Endothelial cell of umbilical vein (primary cell): ENCODE measurements around the gene ALDH2. TPM values are rescaled to one million over a fixed set of nuclear protein-coding genes. Genes with fewer than 3 reads are reported as not detected.

Experiments used
- BruUV-seq: library from RNA; stranded (reverse); fragments of 400-500 nt; replicated peaks from 2 replicates; lab custom pipeline; 2021; lab: Mats Ljungman, UMichigan
- CTCF ChIA-PET: fragments of 300-600, 350-600 bp; sonication (Branson Sonifier 250); formaldehyde crosslinking; loops from one replicate; lab custom pipeline; 2021; ENCODE audit warnings: antibody characterized with exemption, inconsistent platforms; lab: Charles Lee
- POLR2A ChIA-PET: fragments of 300-600, 350-600 bp; sonication (Branson Sonifier 250); formaldehyde crosslinking; loops from one replicate; lab custom pipeline; 2021; ENCODE audit warnings: antibody characterized with exemption, inconsistent platforms; lab: Charles Lee
- DNase-seq: peaks from one replicate; pipeline ENCODE4 v3.0.0-alpha.2; 2011; ENCODE audit warnings: low read depth, low spot score
- FAIRE-seq: peaks from 2 replicates; lab custom pipeline; 2011; peaks lifted over from hg19 to GRCh38; lab: Jason Lieb, UNC
- H2AFZ ChIP-seq: 2 replicates; pipeline ENCODE4 v1.6.0; 2012; ENCODE audit warnings: low read depth, low read length, control low read depth, inconsistent platforms
- H3K27ac ChIP-seq: 2 replicates; pipeline ENCODE4 v1.5.1; 2011; ENCODE audit warnings: low read depth, mild to moderate bottlenecking, control low read depth, low read length, moderate library complexity; ENCODE audit not compliant: insufficient read depth
- H3K27me3 ChIP-seq, 2 experiments: 2 replicates each; pipeline versions ENCODE4 v1.6.0 to v1.6.1; 2011; ENCODE audit warnings: low read length in 2 of 2, mixed read lengths in 1 of 2; ENCODE audit not compliant: control insufficient read depth in 2 of 2, insufficient read depth in 2 of 2
- H3K36me3 ChIP-seq, 2 experiments: 2 replicates in 1 of 2; 3 replicates in 1 of 2; pipeline ENCODE4 v1.5.1; 2011; ENCODE audit warnings: low read length in 2 of 2, mild to moderate bottlenecking in 1 of 2, moderate library complexity in 1 of 2; ENCODE audit not compliant: control insufficient read depth in 2 of 2, insufficient read depth in 2 of 2; ENCODE audit errors: extremely low read depth in 1 of 2
- H3K4me1 ChIP-seq: 3 replicates; pipeline ENCODE4 v1.5.1; 2011; ENCODE audit warnings: mild to moderate bottlenecking, low read length; ENCODE audit not compliant: control insufficient read depth, insufficient read depth; ENCODE audit errors: extremely low read depth
- H3K4me2 ChIP-seq: 2 replicates; pipeline ENCODE4 v1.6.1; 2011; ENCODE audit warnings: low read length, control low read depth, mixed read lengths; ENCODE audit not compliant: insufficient read depth
- H3K4me3 ChIP-seq, 3 experiments: fragments of 200-600 bp in 1 of 3; sonication (generic), shearing (Covaris generic) in 1 of 3; replicated peaks in 1 of 3; 2 replicates each; pipeline ENCODE4 v1.5.1; 2011 to 2016; ENCODE audit warnings: control low read depth in 3 of 3, low read length in 3 of 3, mild to moderate bottlenecking in 2 of 3, inconsistent platforms in 1 of 3, low read depth in 1 of 3, moderate library complexity in 1 of 3; ENCODE audit not compliant: insufficient read depth in 1 of 3
- H3K79me2 ChIP-seq: 2 replicates; pipeline ENCODE4 v1.6.0; 2012; ENCODE audit warnings: low read length, inconsistent platforms; ENCODE audit not compliant: control insufficient read depth, insufficient read depth
- H3K9ac ChIP-seq: replicated peaks from 2 replicates; pipeline ENCODE3; 2011; ENCODE audit warnings: low read length, control low read depth; ENCODE audit not compliant: insufficient read depth; ENCODE audit errors: extremely low read depth
- H3K9me1 ChIP-seq: replicated peaks from 3 replicates; pipeline ENCODE4 v1.6.0; 2011; ENCODE audit warnings: mild to moderate bottlenecking, low read length; ENCODE audit not compliant: control insufficient read depth, insufficient read depth; ENCODE audit errors: extremely low read depth
- H3K9me3 ChIP-seq: replicated peaks from 2 replicates; pipeline ENCODE4 v1.5.1; 2012; ENCODE audit warnings: low read length, inconsistent platforms; ENCODE audit not compliant: control insufficient read depth, insufficient read depth
- H4K20me1 ChIP-seq: replicated peaks from 2 replicates; pipeline ENCODE3; 2011; ENCODE audit warnings: mild to moderate bottlenecking, low read length; ENCODE audit not compliant: control insufficient read depth, insufficient read depth; ENCODE audit errors: extremely low read depth
- CTCF ChIP-seq, 2 donors: IDR thresholded peaks; 1 replicate in 1 of 2; 2 replicates in 1 of 2; pipeline ENCODE4 v1.5.1; 2011; ENCODE audit warnings: low read length in 2 of 2, mild to moderate bottlenecking in 2 of 2, moderate library complexity in 2 of 2, control low read depth in 1 of 2, inconsistent platforms in 1 of 2, low read depth in 1 of 2; ENCODE audit not compliant: insufficient read depth in 1 of 2; ENCODE audit errors: extremely low read depth in 1 of 2
- EZH2 ChIP-seq: IDR thresholded peaks from 2 replicates; pipeline ENCODE4 v1.6.1; 2012; ENCODE audit warnings: borderline replicate concordance, low read depth, mild to moderate bottlenecking, moderate library complexity, low read length, inconsistent platforms; ENCODE audit not compliant: severe bottlenecking
- FOS ChIP-seq: IDR thresholded peaks from 2 replicates; pipeline ENCODE4 v1.6.1; 2011; ENCODE audit warnings: mild to moderate bottlenecking, low read length, moderate library complexity, borderline replicate concordance; ENCODE audit not compliant: insufficient read depth
- GATA2 ChIP-seq: IDR thresholded peaks from 2 replicates; pipeline ENCODE4 v1.7.0; 2011; ENCODE audit warnings: low read depth, mild to moderate bottlenecking, moderate library complexity, mixed read lengths, low read length; ENCODE audit not compliant: insufficient read length, insufficient read depth
- JUN ChIP-seq: IDR thresholded peaks from 2 replicates; pipeline ENCODE4 v1.6.1; 2011; ENCODE audit warnings: borderline replicate concordance, low read depth; ENCODE audit not compliant: insufficient read length, insufficient read depth
- MAX ChIP-seq: IDR thresholded peaks from 2 replicates; pipeline ENCODE4 v1.6.1; 2011; ENCODE audit not compliant: insufficient read depth, insufficient read length
- MYC ChIP-seq: IDR thresholded peaks from one replicate; pipeline ENCODE4 v1.6.1; 2011; ENCODE audit warnings: mild to moderate bottlenecking, low read depth, low read length
- POLR2A ChIP-seq: IDR thresholded peaks from 2 replicates; pipeline ENCODE4 v1.6.1; 2012; ENCODE audit warnings: low read depth, mild to moderate bottlenecking, control low read depth, low read length
- POLR2AphosphoS5 ChIP-seq: IDR thresholded peaks from 2 replicates; pipeline ENCODE4 v1.6.1; 2012; ENCODE audit warnings: low read depth, mild to moderate bottlenecking, control low read depth, low read length, moderate library complexity; ENCODE audit not compliant: insufficient read depth
- dilution Hi-C: fragments of 300-500 bp; cut with MboI; formaldehyde crosslinking; loops from one replicate; pipeline ENCODE4 v1.15.0; 2019; ENCODE audit warnings: low sequenced_read_pairs; ENCODE audit not compliant: extremely low pct_ligation_motif_present
- intact Hi-C: fragments of 100-400 bp; cut with micrococcal nuclease; formaldehyde crosslinking; loops from one replicate; pipeline ENCODE4 v1.10.0; 2022
- polyA plus RNA-seq, 4 experiments: library from polyadenylated mRNA; depleted of rRNA in 3 of 4; stranded (reverse) in 3 of 4; unstranded in 1 of 4; fragments of >200 nt; gene quantifications; 2 replicates each; pipeline versions ENCODE4 v1.2.1 to v1.2.3, GENCODE V29; 2011 to 2012; ENCODE audit warnings: missing spikeins in 1 of 4
- total RNA-seq: library from RNA; stranded (reverse); gene quantifications from 2 replicates; pipeline ENCODE4 v1.2.3, GENCODE V29; 2021

The ALDH2 gene
- total and polyA plus RNA-seq, 2 donors (not counting 3 experiments of a cell fraction or from before 2014, with no cell fraction given), result 69.5 to 86.5 TPM

DNA sequence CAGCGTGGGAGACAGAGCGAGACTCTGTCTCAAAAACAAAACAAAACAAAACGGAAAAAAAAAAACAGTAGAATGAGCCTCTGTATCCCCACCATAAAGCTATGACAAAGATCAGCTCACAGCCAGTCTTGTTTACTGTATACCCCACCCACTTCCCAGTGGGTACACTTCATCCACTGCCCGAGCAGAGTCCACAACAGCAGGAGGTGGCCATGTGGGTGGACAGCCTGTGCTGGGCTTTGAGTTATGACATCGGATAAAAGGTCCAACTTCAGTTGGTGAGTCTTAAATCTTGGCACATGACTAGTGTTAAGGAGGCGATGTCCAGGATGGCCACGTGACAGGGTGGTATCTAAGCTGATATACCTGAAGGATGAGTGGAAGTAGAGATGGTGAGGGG lies 40.5 kb downstream of the ALDH2 start:
- ChIA-PET POLR2A (no interaction called here), CTCF (no interaction called here)
- Histone ChIP-seq H3K27me3 (no peaks in the 10 kb centered on the region), H2AFZ (no peak overlapping the region), H3K9ac (no peak overlapping the region), H3K9me3 (no peaks in the 10 kb centered on the region), H3K79me2 (no peaks in the 10 kb centered on the region), H3K9me1 (no peaks in the 10 kb centered on the region), H3K4me3 (no peak overlapping the region), H3K4me2 (no peak overlapping the region), H3K36me3 (peaks cover 0 to 15% of the 10 kb centered on the region in 2 experiments), H3K4me1 (no peaks in the 10 kb centered on the region), H3K27ac (no peak overlapping the region), H4K20me1 (no peaks in the 10 kb centered on the region)
- DNase-seq (no peak), FAIRE-seq (no peak)
- BruUV-seq, result no TSS peak
- intact Hi-C loops (no loop called here), dilution Hi-C loops (loop anchor here (25.0 kb wide), 1 partner anchor 120 kb away; the partner anchor contains the start of genes ACAD10 and BRAP)
- no peak for TF ChIP-seq JUN
- TF ChIP-seq CTCF (IDR thresholded peaks at IDR 0.05; ENCODE audit: extremely low read depth in 1 of 2, insufficient read depth in 1 of 2, low read depth in 1 of 2, low read length in 2 of 2), result no peak
- no peak for TF ChIP-seq EZH2
- no peak for TF ChIP-seq FOS
- TF ChIP-seq POLR2A, result no peak
- no peak for TF ChIP-seq MYC
- no peak for TF ChIP-seq GATA2
- TF ChIP-seq POLR2AphosphoS5, result no peak
- TF ChIP-seq MAX, result no peak
